ENCODE results near the gene BTRC.

Gene BTRC

DNA sequence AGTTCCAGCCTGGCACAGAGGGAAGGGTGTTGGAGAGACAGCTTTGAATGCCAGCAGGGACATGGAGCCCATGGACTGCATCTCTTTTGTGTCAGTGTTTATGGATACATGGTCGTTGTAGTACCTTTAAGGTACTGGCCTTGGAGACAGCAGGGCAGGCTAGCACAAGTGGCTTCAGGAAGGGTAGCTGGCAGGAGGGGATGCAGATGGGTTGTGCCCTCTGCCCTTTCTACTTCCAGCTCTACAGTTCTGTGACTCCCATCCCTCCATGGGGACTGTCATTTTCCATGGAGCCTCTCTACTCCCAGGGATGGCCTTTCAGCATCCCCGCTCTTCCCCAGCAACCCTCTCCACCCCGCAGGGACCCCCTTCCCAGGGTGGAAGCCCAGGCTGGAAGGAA lies 209.0 kb downstream of the BTRC start:
- TF ChIP-seq SNAI2 (CRISPR knock-in tag; IDR thresholded peaks at IDR 0.05) (no peak), ZNF70 (CRISPR knock-in tag; IDR thresholded peaks at IDR 0.05) (no peak), ARNTL (CRISPR knock-in tag; IDR thresholded peaks at IDR 0.05; ENCODE audit: borderline replicate concordance, low read depth) (no peak), PPARA (CRISPR knock-in tag; IDR thresholded peaks at IDR 0.05; ENCODE audit: borderline replicate concordance) (no peak), GLIS3 (CRISPR knock-in tag; IDR thresholded peaks at IDR 0.05) (no peak), ZFP30 (CRISPR knock-in tag; IDR thresholded peaks at IDR 0.05) (no peak), ZC3H10 (CRISPR knock-in tag; IDR thresholded peaks at IDR 0.05) (no peak), ISL1 (CRISPR knock-in tag; IDR thresholded peaks at IDR 0.05) (no peak), ZFP3 (CRISPR knock-in tag; IDR thresholded peaks at IDR 0.05) (no peak), ZNF565 (CRISPR knock-in tag; conservative IDR thresholded peaks at IDR 0.05; ENCODE audit: low read depth) (no peak)
- TF ChIP-seq, protein P1, sequence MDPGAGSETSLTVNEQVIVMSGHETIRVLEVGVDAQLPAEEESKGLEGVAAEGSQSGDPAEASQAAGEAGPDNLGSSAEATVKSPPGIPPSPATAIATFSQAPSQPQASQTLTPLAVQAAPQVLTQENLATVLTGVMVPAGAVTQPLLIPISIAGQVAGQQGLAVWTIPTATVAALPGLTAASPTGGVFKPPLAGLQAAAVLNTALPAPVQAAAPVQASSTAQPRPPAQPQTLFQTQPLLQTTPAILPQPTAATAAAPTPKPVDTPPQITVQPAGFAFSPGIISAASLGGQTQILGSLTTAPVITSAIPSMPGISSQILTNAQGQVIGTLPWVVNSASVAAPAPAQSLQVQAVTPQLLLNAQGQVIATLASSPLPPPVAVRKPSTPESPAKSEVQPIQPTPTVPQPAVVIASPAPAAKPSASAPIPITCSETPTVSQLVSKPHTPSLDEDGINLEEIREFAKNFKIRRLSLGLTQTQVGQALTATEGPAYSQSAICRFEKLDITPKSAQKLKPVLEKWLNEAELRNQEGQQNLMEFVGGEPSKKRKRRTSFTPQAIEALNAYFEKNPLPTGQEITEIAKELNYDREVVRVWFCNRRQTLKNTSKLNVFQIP (CRISPR knock-in tag; IDR thresholded peaks at IDR 0.05; ENCODE audit: borderline replicate concordance, low read depth) = no peak
- ATAC-seq = no peak

DNA sequence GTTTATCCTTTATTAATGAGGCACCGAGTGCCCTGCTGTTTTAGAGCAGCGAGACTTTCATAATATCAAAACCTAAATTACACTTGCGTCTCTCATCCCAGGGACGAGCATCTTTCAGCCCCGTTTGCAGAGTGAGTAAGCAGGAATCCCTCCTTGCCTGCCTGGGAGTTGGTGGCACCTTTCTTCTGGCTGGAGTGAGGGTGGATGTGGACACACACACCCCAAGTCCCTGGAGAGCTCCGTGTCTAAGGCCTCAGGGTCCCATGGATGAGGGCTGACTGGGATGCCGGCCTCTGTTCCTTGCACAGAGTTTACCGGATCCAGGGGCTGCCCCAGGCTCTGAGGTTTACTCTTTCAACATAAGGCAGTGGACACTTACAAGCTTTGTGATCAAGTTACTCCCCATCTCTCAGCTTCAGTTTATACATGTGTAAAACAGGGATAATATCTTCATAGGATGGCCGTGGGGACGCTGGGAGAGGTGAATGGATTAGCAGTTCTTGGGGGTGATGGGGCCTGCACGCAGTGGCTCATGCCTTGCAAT lies 209.6 kb downstream of the BTRC start:
- TF ChIP-seq BACH2 (CRISPR knock-in tag; IDR thresholded peaks at IDR 0.05; ENCODE audit: borderline replicate concordance) (no peak), ZFP30 (CRISPR knock-in tag; IDR thresholded peaks at IDR 0.05) (no peak)
- ATAC-seq = no peak

DNA sequence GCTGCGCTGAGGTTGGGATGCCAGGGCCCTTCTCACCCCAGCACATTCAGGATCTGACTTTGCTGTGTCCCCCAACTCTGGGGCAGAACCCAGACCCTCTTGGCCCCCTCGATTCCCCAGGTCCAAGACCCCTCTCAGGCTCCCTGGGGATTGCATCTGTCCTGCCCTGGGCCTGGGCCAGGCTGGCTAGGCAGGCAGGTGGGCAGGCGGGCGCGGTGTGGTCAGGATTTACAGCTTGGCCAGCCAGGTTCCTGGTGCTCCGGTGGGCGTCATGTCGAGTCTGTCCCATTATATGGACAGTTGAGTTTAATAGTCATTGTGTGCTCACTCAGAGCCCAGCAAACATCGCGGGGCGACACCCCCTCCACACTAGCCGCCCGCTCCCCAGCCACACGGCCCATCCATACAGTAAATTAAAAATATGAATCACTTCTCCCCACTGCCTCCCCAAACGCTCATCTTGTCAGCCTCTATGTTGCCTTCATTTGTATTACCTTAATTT lies 210.6 kb downstream of the BTRC start:
- TF ChIP-seq GLIS3 (CRISPR knock-in tag; IDR thresholded peaks at IDR 0.05) (no peak), ZFP30 (CRISPR knock-in tag; IDR thresholded peaks at IDR 0.05) (no peak), OSR1 (CRISPR knock-in tag; IDR thresholded peaks at IDR 0.05) (no peak), ZNF70 (CRISPR knock-in tag; IDR thresholded peaks at IDR 0.05) (no peak)
- TF ChIP-seq, protein P2, sequence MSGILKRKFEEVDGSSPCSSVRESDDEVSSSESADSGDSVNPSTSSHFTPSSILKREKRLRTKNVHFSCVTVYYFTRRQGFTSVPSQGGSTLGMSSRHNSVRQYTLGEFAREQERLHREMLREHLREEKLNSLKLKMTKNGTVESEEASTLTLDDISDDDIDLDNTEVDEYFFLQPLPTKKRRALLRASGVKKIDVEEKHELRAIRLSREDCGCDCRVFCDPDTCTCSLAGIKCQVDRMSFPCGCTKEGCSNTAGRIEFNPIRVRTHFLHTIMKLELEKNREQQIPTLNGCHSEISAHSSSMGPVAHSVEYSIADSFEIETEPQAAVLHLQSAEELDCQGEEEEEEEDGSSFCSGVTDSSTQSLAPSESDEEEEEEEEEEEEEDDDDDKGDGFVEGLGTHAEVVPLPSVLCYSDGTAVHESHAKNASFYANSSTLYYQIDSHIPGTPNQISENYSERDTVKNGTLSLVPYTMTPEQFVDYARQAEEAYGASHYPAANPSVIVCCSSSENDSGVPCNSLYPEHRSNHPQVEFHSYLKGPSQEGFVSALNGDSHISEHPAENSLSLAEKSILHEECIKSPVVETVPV (CRISPR knock-in tag; IDR thresholded peaks at IDR 0.05) = no peak
- TF ChIP-seq, protein P3, sequence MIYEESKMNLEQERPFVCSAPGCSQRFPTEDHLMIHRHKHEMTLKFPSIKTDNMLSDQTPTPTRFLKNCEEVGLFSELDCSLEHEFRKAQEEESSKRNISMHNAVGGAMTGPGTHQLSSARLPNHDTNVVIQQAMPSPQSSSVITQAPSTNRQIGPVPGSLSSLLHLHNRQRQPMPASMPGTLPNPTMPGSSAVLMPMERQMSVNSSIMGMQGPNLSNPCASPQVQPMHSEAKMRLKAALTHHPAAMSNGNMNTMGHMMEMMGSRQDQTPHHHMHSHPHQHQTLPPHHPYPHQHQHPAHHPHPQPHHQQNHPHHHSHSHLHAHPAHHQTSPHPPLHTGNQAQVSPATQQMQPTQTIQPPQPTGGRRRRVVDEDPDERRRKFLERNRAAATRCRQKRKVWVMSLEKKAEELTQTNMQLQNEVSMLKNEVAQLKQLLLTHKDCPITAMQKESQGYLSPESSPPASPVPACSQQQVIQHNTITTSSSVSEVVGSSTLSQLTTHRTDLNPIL (CRISPR knock-in tag; IDR thresholded peaks at IDR 0.05; ENCODE audit: low read depth) = no peak
- ATAC-seq = no peak

DNA sequence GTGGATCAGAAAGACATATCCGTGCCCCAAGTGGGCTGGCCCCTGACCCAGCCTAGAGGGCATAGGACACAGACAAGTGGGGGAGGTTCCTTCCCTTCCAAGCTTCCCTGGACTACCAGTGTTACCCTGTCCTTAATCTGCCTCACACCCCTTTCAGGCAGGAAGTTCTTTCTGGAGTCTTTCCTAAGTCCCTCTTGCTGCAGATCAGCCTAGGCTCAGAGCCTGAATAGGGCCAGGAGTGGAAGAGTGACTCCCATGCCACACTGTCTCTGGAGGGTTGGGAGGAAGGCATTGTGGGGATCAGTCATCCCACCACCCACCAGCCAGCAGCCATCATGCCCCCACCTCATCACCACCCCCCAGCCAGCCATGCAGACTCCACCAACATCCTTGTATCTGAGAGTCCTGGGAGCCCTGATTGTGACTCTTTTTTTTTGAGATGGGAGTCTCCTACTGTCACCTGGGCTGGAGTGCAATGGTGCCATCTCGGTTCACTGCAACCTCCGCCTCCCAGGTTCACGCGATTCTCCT lies 211.5 kb downstream of the BTRC start:
- TF ChIP-seq, protein P2 (CRISPR knock-in tag; IDR thresholded peaks at IDR 0.05) = no peak
- no peak for TF ChIP-seq ZFP30 (CRISPR knock-in tag; IDR thresholded peaks at IDR 0.05)
- TF ChIP-seq TOX (CRISPR knock-in tag; IDR thresholded peaks at IDR 0.05; ENCODE audit: borderline replicate concordance) = no peak
- TF ChIP-seq OSR1 (CRISPR knock-in tag; IDR thresholded peaks at IDR 0.05) = no peak
- no peak for TF ChIP-seq BACH2 (CRISPR knock-in tag; IDR thresholded peaks at IDR 0.05; ENCODE audit: borderline replicate concordance)
- TF ChIP-seq ZFP3 (CRISPR knock-in tag; IDR thresholded peaks at IDR 0.05) = no peak
- TF ChIP-seq ZNF565 (CRISPR knock-in tag; conservative IDR thresholded peaks at IDR 0.05; ENCODE audit: low read depth) = no peak
- no peak for TF ChIP-seq TCF4 (CRISPR knock-in tag; IDR thresholded peaks at IDR 0.05; ENCODE audit: borderline replicate concordance)
- TF ChIP-seq ARNTL (CRISPR knock-in tag; IDR thresholded peaks at IDR 0.05; ENCODE audit: borderline replicate concordance, low read depth) = no peak
- TF ChIP-seq, protein P3 (CRISPR knock-in tag; IDR thresholded peaks at IDR 0.05; ENCODE audit: low read depth) = no peak
- TF ChIP-seq ZNF70 (CRISPR knock-in tag; IDR thresholded peaks at IDR 0.05) = no peak
- no peak for TF ChIP-seq ESRRG (CRISPR knock-in tag; IDR thresholded peaks at IDR 0.05)
- TF ChIP-seq, protein P1 (CRISPR knock-in tag; IDR thresholded peaks at IDR 0.05; ENCODE audit: borderline replicate concordance, low read depth) = no peak
- no peak for TF ChIP-seq ZC3H10 (CRISPR knock-in tag; IDR thresholded peaks at IDR 0.05)
- no peak for ATAC-seq
